GM19463 (cell line): ENCODE measurements around the gene CCR2.

Source experiments
- ATAC-seq: cut with Tn5 transposase; IDR thresholded peaks from one replicate; pipeline ENCODE4 v1.9.1; 2021; ENCODE audit warnings: mild to moderate bottlenecking, moderate library complexity; ENCODE audit not compliant: unreplicated experiment

The CCR2 gene

GRCh38 chr3:46354478-46354877 is 567 bp downstream of the CCR2 start:
- no peak for ATAC-seq

GRCh38 chr3:46354984-46355383 is 1.1 kb downstream of the CCR2 start:
- no peak for ATAC-seq

- no peak for ATAC-seq
Measured at GRCh38 chr3:46356276-46356675, 2.4 kb downstream of the CCR2 start.

- ATAC-seq: no peak
Measured at GRCh38 chr3:46356909-46357308, 3.0 kb downstream of the CCR2 start.

GRCh38 chr3:46358466-46358865 is 4.6 kb downstream of the CCR2 start:
- no peak for ATAC-seq

GRCh38 chr3:46359733-46360493 is 6.0 kb downstream of the CCR2 start:
- ATAC-seq: peak; percentile 77

GRCh38 chr3:46360907-46361306 is 7.0 kb downstream of the CCR2 start:
- no peak for ATAC-seq

- no peak for ATAC-seq
Measured at GRCh38 chr3:46361408-46362283, 7.7 kb downstream of the CCR2 start.

- no peak for ATAC-seq
Measured at GRCh38 chr3:46365041-46365440, 11.1 kb downstream of the CCR2 start.

- ATAC-seq: no peak
Measured at GRCh38 chr3:46365737-46366524, 12.0 kb downstream of the CCR2 start.

- no peak for ATAC-seq
Measured at GRCh38 chr3:46367811-46368210, 13.9 kb downstream of the CCR2 start.

- ATAC-seq: no peak
Measured at GRCh38 chr3:46368569-46368968, 14.7 kb downstream of the CCR2 start.

- no peak for ATAC-seq
Measured at GRCh38 chr3:46369151-46369550, 15.2 kb downstream of the CCR2 start.

GRCh38 chr3:46369675-46370132 is 15.8 kb downstream of the CCR2 start:
- ATAC-seq: peak; percentile 71

- no peak for ATAC-seq
Measured at GRCh38 chr3:46370839-46371518, 17.1 kb downstream of the CCR2 start, which contains the start of gene CCR5. Gene CCR5, plus strand, starts transcription at chr3:46370946. Its CDS starts 1,957 bp downstream, at chr3:46372903.

- no peak for ATAC-seq
Measured at GRCh38 chr3:46371519-46372340, 17.8 kb downstream of the CCR2 start.

GRCh38 chr3:46372492-46373359 is 18.8 kb downstream of the CCR2 start:
- no peak for ATAC-seq

- no peak for ATAC-seq
Measured at GRCh38 chr3:46374755-46375154, 20.8 kb downstream of the CCR2 start.

- no peak for ATAC-seq
Measured at GRCh38 chr3:46375218-46375617, 21.3 kb downstream of the CCR2 start.
